ENCODE measurements around the gene TM7SF3.

Gene TM7SF3

DNA sequence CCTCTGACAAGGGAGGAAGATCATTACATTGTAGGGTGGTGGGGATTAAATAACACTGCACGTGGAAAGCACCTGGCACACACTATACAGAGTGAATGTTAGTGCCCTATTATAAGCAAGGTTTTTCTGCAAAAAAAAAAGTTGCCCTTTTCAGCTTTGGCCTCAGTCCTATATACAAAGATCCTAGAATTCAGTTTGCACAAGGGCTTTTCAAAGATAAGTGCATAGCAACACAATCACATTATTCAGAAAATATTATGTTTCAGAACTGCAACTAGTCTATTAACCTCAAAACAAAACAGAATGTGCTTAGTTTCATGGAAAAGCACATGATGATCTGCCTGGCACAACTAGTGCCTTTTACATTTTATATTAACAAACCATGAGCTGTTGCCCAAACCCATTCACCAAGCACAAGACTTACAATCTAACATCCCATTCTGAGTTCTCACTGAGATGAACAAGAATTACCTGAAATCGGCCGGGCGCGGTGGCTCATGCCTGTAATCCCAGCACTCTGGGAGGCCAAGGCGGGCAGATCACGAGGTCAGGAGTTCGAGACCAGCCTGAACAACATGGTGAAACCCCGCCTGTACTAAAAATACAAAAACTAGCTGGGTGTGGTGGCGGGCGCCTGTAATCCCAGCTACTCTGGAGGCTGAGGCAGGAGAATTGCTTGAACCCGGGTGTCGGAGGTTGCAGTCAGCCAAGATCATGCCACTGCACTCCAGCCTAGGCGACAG lies 1.8 kb downstream of the TM7SF3 start:
- no peak for TF ChIP-seq CTCF (IDR thresholded peaks at IDR 0.05)

- peak; percentile 35; the same call in 1 of the 2 replicates for TF ChIP-seq CTCF (IDR thresholded peaks at IDR 0.05)
These were observed 4.3 kb downstream of the TM7SF3 start for GRCh38 chr12:27009881-27010301.

GRCh38 chr12:27008081-27008480 lies 6.1 kb downstream of the TM7SF3 start:
- TF ChIP-seq CTCF (IDR thresholded peaks at IDR 0.05) = no peak

DNA sequence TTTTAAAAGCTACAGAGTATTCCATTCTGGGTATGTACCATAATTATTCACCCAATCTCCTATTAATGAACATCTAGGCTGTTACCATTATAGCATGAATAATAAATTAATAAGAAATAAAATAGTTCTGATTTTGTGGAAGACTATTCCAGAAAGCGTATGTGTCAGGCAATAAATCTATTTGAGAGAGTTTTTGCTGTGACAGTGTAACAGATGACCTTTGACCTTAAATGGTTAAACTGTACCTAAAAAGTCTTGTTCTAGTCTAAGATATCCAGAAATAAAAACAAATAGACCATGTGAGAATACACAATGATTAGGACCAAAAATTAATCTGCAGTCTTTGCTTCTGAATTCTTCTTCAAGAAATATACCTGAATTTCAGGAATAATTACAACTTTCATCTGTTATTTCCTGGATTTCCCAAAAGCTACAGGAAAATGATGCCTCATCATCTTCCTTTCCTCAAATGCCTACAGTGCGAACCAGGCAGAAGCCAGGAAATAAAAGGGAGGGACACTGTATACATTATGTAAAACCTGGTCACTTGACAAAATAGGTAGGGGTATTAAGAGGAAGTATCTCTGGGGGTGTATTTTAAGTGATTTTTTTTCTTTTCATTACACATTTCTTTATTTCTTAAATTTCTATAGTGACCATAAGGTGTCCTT lies 7.3 kb downstream of the TM7SF3 start:
- TF ChIP-seq CTCF (IDR thresholded peaks at IDR 0.05) = no peak

GRCh38 chr12:27005495-27005894 lies 8.7 kb downstream of the TM7SF3 start:
- TF ChIP-seq CTCF (IDR thresholded peaks at IDR 0.05) = no peak

- no peak for TF ChIP-seq CTCF (IDR thresholded peaks at IDR 0.05)
These were observed 10.5 kb downstream of the TM7SF3 start for GRCh38 chr12:27003421-27004381.

- TF ChIP-seq CTCF (IDR thresholded peaks at IDR 0.05) = no peak
These were observed 12.0 kb downstream of the TM7SF3 start for GRCh38 chr12:27002141-27002540.

Data from LNCAP (cell line).